Keratinocyte (primary cell): ENCODE results near the gene NECTIN4. TPM values are rescaled to one million over a fixed set of nuclear protein-coding genes. Genes with fewer than 3 reads are reported as not detected.

Experiments used
- DNase-seq: peaks from one replicate; pipeline ENCODE4 v3.0.0-alpha.2; 2011; ENCODE audit warnings: low read depth, missing footprints, low spot score
- FAIRE-seq: peaks from 2 replicates; lab custom pipeline; 2011; peaks lifted over from hg19 to GRCh38; lab: Jason Lieb, UNC
- H2AFZ ChIP-seq: 2 replicates; pipeline ENCODE4 v1.6.0; 2012; ENCODE audit warnings: low read length, control low read depth, inconsistent platforms; ENCODE audit not compliant: control insufficient read depth
- H3K27ac ChIP-seq: 2 replicates; pipeline ENCODE4 v1.5.1; 2011; ENCODE audit warnings: low read length; ENCODE audit not compliant: control insufficient read depth, insufficient read depth
- H3K27me3 ChIP-seq: 3 replicates; pipeline ENCODE4 v1.6.0; 2011; ENCODE audit warnings: low read length; ENCODE audit not compliant: control insufficient read depth, insufficient read depth; ENCODE audit errors: extremely low read depth
- H3K36me3 ChIP-seq, 2 experiments: 2 replicates in 1 of 2; 3 replicates in 1 of 2; pipeline ENCODE4 v1.5.1; 2011; ENCODE audit warnings: low read length in 2 of 2, mild to moderate bottlenecking in 1 of 2; ENCODE audit not compliant: control insufficient read depth in 2 of 2, insufficient read depth in 2 of 2; ENCODE audit errors: extremely low read depth in 1 of 2
- H3K4me1 ChIP-seq: 3 replicates; pipeline ENCODE4 v1.5.1; 2011; ENCODE audit warnings: low read length; ENCODE audit not compliant: control insufficient read depth, insufficient read depth; ENCODE audit errors: extremely low read depth
- H3K4me2 ChIP-seq: 3 replicates; pipeline ENCODE4 v1.6.0; 2011; ENCODE audit warnings: low read depth, low read length; ENCODE audit not compliant: control insufficient read depth, insufficient read depth; ENCODE audit errors: extremely low read depth
- H3K4me3 ChIP-seq, 3 experiments: fragments of 200-600 bp in 1 of 3; sonication (generic) in 1 of 3; 2 replicates in 2 of 3; 3 replicates in 1 of 3; pipeline ENCODE4 v1.5.1; 2011 to 2016; ENCODE audit warnings: low read length in 3 of 3, mild to moderate bottlenecking in 3 of 3, control low read depth in 2 of 3, inconsistent platforms in 1 of 3, low read depth in 1 of 3, mixed read lengths in 1 of 3, mixed run types in 1 of 3, moderate library complexity in 1 of 3; ENCODE audit not compliant: control insufficient read depth in 2 of 3, insufficient read depth in 2 of 3; ENCODE audit errors: extremely low read depth in 1 of 3
- H3K79me2 ChIP-seq: 2 replicates; pipeline ENCODE4 v1.6.0; 2012; ENCODE audit warnings: low read length; ENCODE audit not compliant: control insufficient read depth, insufficient read depth
- H3K9ac ChIP-seq: 3 replicates; pipeline ENCODE4 v1.6.0; 2011; ENCODE audit warnings: low read length; ENCODE audit not compliant: control insufficient read depth, insufficient read depth; ENCODE audit errors: extremely low read depth
- H3K9me1 ChIP-seq: 3 replicates; pipeline ENCODE4 v1.6.0; 2011; ENCODE audit warnings: low read length; ENCODE audit not compliant: control insufficient read depth, insufficient read depth; ENCODE audit errors: extremely low read depth
- H3K9me3 ChIP-seq: 2 replicates; pipeline ENCODE4 v1.5.1; 2012; ENCODE audit warnings: low read depth, low read length; ENCODE audit not compliant: control insufficient read depth
- H4K20me1 ChIP-seq: 3 replicates; pipeline ENCODE4 v1.6.0; 2011; ENCODE audit warnings: low read length; ENCODE audit not compliant: control insufficient read depth, insufficient read depth; ENCODE audit errors: extremely low read depth
- CTCF ChIP-seq, 3 experiments: IDR thresholded peaks in 1 of 3; conservative IDR thresholded peaks in 1 of 3; optimal IDR thresholded peaks in 1 of 3; 2 replicates in 2 of 3; 3 replicates in 1 of 3; pipeline versions ENCODE3 to v1.5.1; 2011; ENCODE audit warnings: low read length in 3 of 3, mild to moderate bottlenecking in 3 of 3, moderate library complexity in 2 of 3, control low read depth in 1 of 3, inconsistent platforms in 1 of 3; ENCODE audit not compliant: insufficient read depth in 2 of 3; ENCODE audit errors: extremely low read depth in 1 of 3
- EZH2 ChIP-seq: IDR thresholded peaks from one replicate; pipeline ENCODE4 v1.6.1; 2012; ENCODE audit warnings: inconsistent platforms, mild to moderate bottlenecking, low read length, moderate library complexity
- dilution Hi-C: fragments of 300-500 bp; cut with MboI; formaldehyde crosslinking; loops from one replicate; pipeline ENCODE4 v1.7.0; 2020; ENCODE audit warnings: low sequenced_read_pairs; ENCODE audit not compliant: extremely low pct_ligation_motif_present
- polyA plus RNA-seq, 5 experiments: library from polyadenylated mRNA; depleted of rRNA in 3 of 5; stranded (reverse) in 3 of 5; stranded (forward) in 1 of 5; unstranded in 1 of 5; fragments of >200 nt; gene quantifications; 1 replicate in 1 of 5; 2 replicates in 3 of 5; 3 replicates in 1 of 5; pipeline versions ENCODE4 v1.2.1 to v1.2.3, GENCODE V29; 2011 to 2012; ENCODE audit warnings: missing spikeins in 2 of 5, low read depth in 1 of 5, low replicate concordance in 1 of 5

NECTIN4 gene
- polyA plus RNA-seq, 1 donor (not counting 4 experiments of a cell fraction or from before 2014, with no cell fraction given) = 8.6 TPM

GRCh38 chr1:161077426-161077825 lies 11.9 kb downstream of the NECTIN4 start:
- no peak overlapping the region for H2AFZ ChIP-seq
- H3K36me3 ChIP-seq = no peaks in the 10 kb centered on the region
- H3K9ac ChIP-seq = no peak overlapping the region
- no peaks in the 10 kb centered on the region for H3K79me2 ChIP-seq
- no peak overlapping the region for H3K4me3 ChIP-seq
- peaks cover 2% of the 10 kb centered on the region for H3K9me1 ChIP-seq
- no peak overlapping the region for H3K27ac ChIP-seq
- no peaks in the 10 kb centered on the region for H3K9me3 ChIP-seq
- dilution Hi-C loops = no loop called here
- H4K20me1 ChIP-seq = no peaks in the 10 kb centered on the region
- no peaks in the 10 kb centered on the region for H3K27me3 ChIP-seq
- peaks cover 38% of the 10 kb centered on the region for H3K4me1 ChIP-seq
- DNase-seq = no peak
- FAIRE-seq = no peak
- no peak overlapping the region for H3K4me2 ChIP-seq
- TF ChIP-seq EZH2 (no peak), CTCF (optimal IDR thresholded peaks at IDR 0.05 in 1 of 3, IDR thresholded peaks at IDR 0.05 in 1 of 3, conservative IDR thresholded peaks at IDR 0.05 in 1 of 3; ENCODE audit: extremely low read depth in 1 of 3, insufficient read depth in 2 of 3, low read length in 3 of 3) (no peak)

GRCh38 chr1:161076410-161076809 lies 12.9 kb downstream of the NECTIN4 start:
- H3K9me3 ChIP-seq = no peaks in the 10 kb centered on the region
- H3K9me1 ChIP-seq = peaks cover 2% of the 10 kb centered on the region
- TF ChIP-seq CTCF (optimal IDR thresholded peaks at IDR 0.05 in 1 of 3, IDR thresholded peaks at IDR 0.05 in 1 of 3, conservative IDR thresholded peaks at IDR 0.05 in 1 of 3; ENCODE audit: extremely low read depth in 1 of 3, insufficient read depth in 2 of 3, low read length in 3 of 3) = no peak
- no peak for TF ChIP-seq EZH2
- H4K20me1 ChIP-seq = no peaks in the 10 kb centered on the region
- H3K79me2 ChIP-seq = no peaks in the 10 kb centered on the region
- no peaks in the 10 kb centered on the region for H3K36me3 ChIP-seq
- no peak overlapping the region for H2AFZ ChIP-seq
- DNase-seq (no peak), FAIRE-seq (peak; percentile 75)
- H3K27ac ChIP-seq = no peak overlapping the region
- peaks cover 32% of the 10 kb centered on the region for H3K4me1 ChIP-seq
- H3K27me3 ChIP-seq = no peaks in the 10 kb centered on the region
- dilution Hi-C loops = no loop called here
- no peak overlapping the region for H3K4me3 ChIP-seq
- no peak overlapping the region for H3K4me2 ChIP-seq
- H3K9ac ChIP-seq = no peak overlapping the region
